Stimulated activated CD4-positive, alpha-beta T cell treated with anti-CD3 and anti-CD28 coated beads, Interleukin-1b, Interleukin-23, amount 100 ng/mL, for 1 hour (primary cell): ENCODE data around the gene DSG4.

Experiments
- DNase-seq, 2 donors: peaks; one replicate each; pipeline ENCODE4 v3.0.0-alpha.2; 2020; ENCODE audit warnings: low read depth in 2 of 2

Gene DSG4

DNA sequence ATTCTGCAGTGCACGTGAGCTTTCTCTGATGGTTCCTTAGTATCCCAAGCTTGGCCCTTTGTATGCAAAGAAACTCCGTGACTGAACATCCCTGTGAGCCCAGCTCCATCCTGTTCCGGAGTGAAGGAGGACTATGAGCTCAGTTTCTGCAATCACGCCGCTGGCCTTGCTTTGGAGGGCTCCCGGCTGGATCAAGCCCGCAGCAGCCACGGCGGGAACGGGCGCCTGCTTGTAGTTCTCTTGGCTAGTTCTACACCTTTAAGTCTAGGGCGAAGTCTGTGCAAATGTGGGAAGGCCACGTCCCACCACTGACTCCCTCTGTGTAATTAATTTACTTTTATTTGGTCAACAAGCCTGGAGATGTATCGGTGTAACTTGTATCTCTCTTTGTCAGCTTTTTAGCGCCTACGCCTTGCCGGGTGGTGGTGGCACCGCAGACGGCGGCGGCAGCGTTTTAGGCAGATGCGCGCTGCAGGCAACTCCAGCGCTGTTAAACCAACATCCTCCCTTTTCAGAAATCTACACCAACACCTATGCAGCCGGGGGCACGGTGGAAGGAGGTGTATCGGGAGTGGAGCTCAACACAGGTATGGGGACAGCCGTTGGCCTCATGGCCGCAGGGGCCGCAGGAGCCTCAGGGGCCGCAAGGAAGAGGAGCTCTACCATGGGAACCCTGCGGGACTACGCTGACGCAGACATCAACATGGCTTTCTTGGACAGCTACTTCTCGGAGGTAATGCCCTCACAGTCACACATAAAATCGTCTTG, 34.3 kb downstream of the DSG4 start:
- DNase-seq, result no peak

DNA sequence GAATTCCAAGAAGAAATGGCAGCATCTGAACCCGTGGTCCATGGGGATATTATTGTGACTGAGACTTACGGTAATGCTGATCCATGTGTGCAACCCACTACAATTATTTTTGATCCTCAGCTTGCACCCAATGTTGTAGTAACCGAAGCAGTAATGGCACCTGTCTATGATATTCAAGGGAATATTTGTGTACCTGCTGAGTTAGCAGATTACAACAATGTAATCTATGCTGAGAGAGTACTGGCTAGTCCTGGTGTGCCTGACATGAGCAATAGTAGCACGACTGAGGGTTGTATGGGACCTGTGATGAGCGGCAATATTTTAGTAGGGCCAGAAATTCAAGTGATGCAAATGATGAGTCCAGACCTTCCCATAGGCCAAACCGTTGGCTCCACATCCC, 36.6 kb downstream of the DSG4 start:
- DNase-seq, result no peak

- DNase-seq, result no peak
These were observed 41.3 kb downstream of the DSG4 start for GRCh38 chr18:31417850-31418249.

- DNase-seq, result no peak
These were observed 42.9 kb downstream of the DSG4 start for GRCh38 chr18:31419457-31419932.

GRCh38 chr18:31420032-31420431, 43.5 kb downstream of the DSG4 start:
- DNase-seq, result no peak

DNA sequence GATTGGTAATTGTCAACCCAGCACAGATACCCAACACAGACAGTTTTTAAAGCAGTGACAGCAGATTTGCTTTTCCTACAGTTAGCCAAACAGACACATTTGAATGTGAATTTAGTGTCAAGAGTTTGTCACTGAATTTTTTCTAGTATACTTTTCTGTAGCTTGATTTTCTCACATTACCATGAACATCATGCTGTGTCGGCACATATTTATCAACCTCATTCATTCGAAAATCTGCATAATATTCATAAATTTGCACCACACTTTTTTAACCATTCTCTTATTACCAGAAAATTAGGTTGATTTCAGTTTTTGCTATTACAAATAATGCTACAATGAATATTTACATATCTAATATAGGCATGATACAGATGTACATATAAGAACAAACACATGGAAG, 43.9 kb downstream of the DSG4 start:
- no peak for DNase-seq

DNA sequence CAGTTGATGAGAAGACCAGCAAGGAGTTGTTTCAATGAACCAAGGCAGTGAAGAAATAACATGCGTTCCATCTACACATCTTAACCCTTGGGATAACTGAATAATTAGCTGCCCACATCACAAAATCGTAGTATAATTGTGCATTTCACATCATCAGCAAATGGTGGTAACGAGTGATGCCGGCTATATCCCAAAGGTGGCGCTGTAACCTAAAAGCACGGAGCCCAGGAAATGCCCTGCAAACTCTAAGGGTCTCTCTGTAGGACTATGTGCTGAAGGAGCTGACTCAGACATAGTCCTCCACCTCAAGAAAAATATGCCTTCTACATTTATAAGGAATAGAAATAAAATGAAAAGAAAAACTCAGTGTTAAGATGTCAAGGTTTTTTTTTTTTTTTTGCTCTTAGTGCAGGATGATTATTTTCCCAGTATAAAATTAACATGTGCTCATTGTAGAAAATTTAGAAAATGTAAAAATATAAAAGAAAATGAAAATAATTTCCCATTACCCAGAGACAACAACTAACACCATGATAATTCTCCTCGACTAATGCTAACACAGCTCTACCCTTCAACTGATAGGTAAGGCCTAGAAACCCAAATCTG, 47.9 kb downstream of the DSG4 start:
- DNase-seq, result no peak

- no peak for DNase-seq
These were observed 49.4 kb downstream of the DSG4 start for GRCh38 chr18:31426021-31426420.

GRCh38 chr18:31426871-31427406, 50.4 kb downstream of the DSG4 start:
- DNase-seq, result no peak

DNA sequence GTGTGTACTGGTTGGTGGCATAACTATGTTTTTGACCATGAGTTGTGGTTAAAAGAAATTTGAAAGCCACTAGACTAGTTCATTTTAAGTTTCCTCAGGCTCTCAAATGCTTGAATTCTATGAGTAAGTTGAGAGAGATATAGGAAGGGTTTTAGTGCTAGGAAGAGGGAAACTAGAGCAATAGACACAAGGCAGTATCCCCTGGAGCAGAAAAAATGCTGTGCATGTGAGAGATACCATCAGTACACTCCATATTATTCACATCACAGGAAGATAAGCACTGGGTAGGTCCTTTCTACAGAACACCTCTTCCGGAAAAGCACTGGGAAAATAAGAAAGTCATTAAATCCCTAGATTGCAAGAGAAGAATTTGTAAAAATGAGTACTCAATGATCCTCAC, 51.6 kb downstream of the DSG4 start:
- DNase-seq, result no peak

DNA sequence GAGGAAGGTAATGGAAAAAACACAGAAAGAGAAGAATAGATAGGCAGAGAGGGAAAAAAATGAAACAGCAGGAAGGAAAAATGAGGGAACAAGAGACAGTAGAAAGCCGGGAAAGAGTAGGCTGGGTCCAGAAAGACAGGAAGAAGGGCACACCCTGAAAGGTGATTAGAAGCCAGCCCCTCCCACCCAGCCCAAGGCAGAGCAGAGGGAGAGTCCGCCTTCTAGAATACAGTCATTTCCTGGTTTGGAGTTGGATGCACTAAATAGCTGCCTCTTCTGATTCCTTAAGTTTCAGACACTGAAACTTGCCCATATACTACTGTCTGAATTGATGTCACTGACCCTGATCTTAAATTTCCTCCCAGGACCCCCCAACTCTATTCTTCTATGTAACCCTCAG, 53.0 kb downstream of the DSG4 start:
- DNase-seq, result no peak

DNA sequence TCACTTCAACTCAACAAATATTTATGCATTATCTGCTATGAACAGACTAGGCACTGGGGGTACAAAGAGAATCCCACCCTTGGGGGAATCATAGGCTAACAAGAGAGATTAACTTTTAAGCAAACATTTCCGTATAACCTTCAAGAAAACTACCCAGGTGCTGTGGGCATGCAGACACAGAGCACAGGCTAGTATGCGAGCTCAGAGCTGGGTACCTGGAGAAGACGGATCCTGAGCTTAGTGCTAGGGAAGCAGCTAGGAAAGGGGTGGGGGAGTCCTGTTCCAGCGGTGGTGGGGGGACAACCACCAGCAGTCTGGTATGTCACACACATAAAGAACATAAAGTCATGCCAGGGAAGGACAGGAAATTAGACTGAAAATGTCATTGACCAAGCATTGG, 53.5 kb downstream of the DSG4 start:
- DNase-seq, result no peak

GRCh38 chr18:31430554-31430953, 54.0 kb downstream of the DSG4 start:
- no peak for DNase-seq

- no peak for DNase-seq
These were observed 55.7 kb downstream of the DSG4 start for GRCh38 chr18:31432316-31432715.

DNA sequence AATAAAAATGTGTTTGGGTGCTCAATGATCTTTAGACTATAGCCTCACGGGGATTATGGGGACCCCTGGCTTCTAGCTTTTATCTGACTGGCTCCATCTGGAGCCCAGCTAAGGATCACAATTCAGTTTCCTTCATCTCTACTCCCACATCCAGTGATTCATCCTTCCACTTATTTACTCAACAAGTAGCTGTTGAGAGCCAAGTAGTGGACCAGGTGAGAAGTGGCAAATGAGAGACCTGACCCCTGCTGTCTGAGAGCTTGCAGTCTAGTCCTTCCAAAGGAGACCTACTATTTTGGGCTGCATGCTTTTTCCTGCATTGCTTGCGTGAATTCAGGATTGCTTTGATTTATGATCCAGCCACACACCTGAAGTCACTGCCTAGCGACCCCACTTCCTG, 60.2 kb downstream of the DSG4 start:
- no peak for DNase-seq

GRCh38 chr18:31438402-31438801, 61.8 kb downstream of the DSG4 start:
- DNase-seq, result no peak

- DNase-seq, result no peak
These were observed 63.3 kb downstream of the DSG4 start for GRCh38 chr18:31439807-31440325.

GRCh38 chr18:31440787-31441186, 64.2 kb downstream of the DSG4 start:
- DNase-seq, result no peak

DNA sequence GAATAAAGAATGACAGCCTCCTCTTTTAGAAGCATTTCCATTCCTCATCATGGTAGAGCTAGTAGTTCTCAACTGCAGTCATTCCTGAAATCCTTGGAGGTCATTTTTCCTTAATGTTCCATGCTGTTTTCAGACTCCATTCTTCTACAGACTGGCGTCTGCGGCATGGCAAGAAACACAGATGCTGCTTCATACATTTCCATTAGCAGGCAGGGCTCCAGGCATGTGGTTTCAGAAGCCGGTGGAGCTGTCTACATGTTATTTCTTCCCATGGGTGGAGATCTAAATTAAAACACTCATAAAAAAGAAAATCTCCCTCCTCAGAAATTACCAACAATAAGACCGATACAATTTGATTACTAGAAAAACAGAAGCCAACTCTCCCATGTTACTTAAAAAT, 64.9 kb downstream of the DSG4 start:
- DNase-seq, result no peak

DNA sequence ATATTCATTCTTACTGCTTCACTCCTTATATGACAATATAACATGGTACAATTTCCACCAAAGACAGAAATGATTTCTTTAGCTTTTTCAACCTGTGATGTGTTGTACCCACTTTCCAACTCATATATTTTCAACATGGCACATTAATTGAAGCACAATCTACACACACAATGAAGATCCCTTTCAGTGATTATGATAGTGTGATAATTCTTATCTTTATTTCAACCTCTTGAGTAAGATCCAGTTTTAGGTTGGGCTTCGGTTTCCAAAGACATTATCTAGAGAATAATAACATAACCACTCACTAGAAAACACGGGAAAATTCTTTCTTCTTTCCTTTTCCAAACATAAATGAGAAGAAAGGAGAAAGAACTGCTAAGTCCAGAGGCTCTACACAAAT, 67.6 kb downstream of the DSG4 start:
- no peak for DNase-seq

DNA sequence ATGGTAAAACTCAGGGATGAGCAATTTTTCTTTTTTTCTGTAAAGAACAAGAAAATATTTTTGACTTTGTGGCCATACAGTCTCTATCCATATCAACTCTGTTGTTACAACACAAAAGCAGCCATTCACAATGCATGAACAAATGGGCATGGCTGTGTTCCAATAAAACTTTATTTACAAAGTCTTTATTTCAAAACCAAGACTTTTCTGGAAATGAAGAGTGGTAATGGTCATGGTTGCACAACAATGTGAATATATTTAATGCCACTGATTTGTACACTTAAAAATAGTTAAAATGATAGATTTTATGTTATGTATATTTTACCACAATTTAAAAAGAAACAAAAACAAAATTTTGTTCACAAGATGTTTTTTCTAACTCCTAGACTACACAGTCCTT, 69.3 kb downstream of the DSG4 start:
- no peak for DNase-seq

- DNase-seq, result no peak
These were observed 70.3 kb downstream of the DSG4 start for GRCh38 chr18:31446854-31447253.

- DNase-seq, result no peak
These were observed 71.1 kb downstream of the DSG4 start, which contains the start of gene DSG3 for GRCh38 chr18:31447530-31448191. TSS of gene DSG3 (plus strand) at chr18:31447741. CDS start at chr18:31447878, 137 bp downstream.
